HCT116 (cell line): ENCODE measurements around the gene OPCML. TPM values are rescaled to one million over a fixed set of nuclear protein-coding genes. Genes with fewer than 3 reads are reported as not detected.

Source experiments
- ATAC-seq: fragments of 200-7000 bp; cut with Tn5 transposase; 2 replicates; pipeline ENCODE4 v1.9.1; 2020; ENCODE audit warnings: mild to moderate bottlenecking, moderate library complexity
- BruUV-seq: library from RNA; stranded (reverse); fragments of 400-500 nt; replicated peaks from 2 replicates; lab custom pipeline; 2021; lab: Mats Ljungman, UMichigan
- CTCF ChIA-PET: fragments of 300-600 bp; sonication (Branson Sonifier 250); formaldehyde crosslinking; loops from one replicate; lab custom pipeline; 2021; ENCODE audit warnings: antibody characterized with exemption; lab: Charles Lee
- POLR2A ChIA-PET: fragments of 300-600, 350-600 bp; sonication (Branson Sonifier 250); formaldehyde crosslinking; loops from one replicate; lab custom pipeline; 2021; ENCODE audit warnings: antibody characterized with exemption; lab: Charles Lee
- RAD21 ChIA-PET, 2 experiments: fragments of 300-600 bp; sonication (Branson Sonifier 250); formaldehyde crosslinking; loops; one replicate each; lab custom pipeline; 2023; ENCODE audit warnings: low total read pairs in 2 of 2; ENCODE audit not compliant: uncharacterized antibody in 2 of 2, unreplicated experiment in 2 of 2, low non-redundant PET in 1 of 2; lab: Charles Lee
- DNase-seq: peaks from one replicate; pipeline ENCODE4 v3.0.0-alpha.2; 2010; ENCODE audit warnings: low read depth, low spot score
- H2AFZ ChIP-seq: fragments of 200-600 bp; shearing (Covaris generic), sonication (generic); 2 replicates; pipeline ENCODE4 v1.6.1; 2017; ENCODE audit warnings: low read depth, mixed run types, mixed read lengths, antibody characterized with exemption, low read length; ENCODE audit not compliant: poor library complexity, severe bottlenecking
- H3K27ac ChIP-seq: 2 replicates; pipeline ENCODE4 v1.5.1; 2012; ENCODE audit warnings: low read depth, low read length
- H3K27me3 ChIP-seq: fragments of 200-600 bp; sonication (generic); 2 replicates; pipeline ENCODE4 v1.6.1; 2016; ENCODE audit warnings: mixed run types, low read length, mixed read lengths; ENCODE audit not compliant: insufficient read depth
- H3K36me3 ChIP-seq, 2 experiments: fragments of 200-500 bp in 1 of 2; fragments of 200-600 bp in 1 of 2; sonication (Bioruptor generic) in 1 of 2; sonication (generic) in 1 of 2; 2 replicates each; pipeline versions ENCODE4 v1.5.1 to v1.6.1; 2014 to 2016; ENCODE audit warnings: low read length in 2 of 2, inconsistent platforms in 1 of 2, mixed read lengths in 1 of 2, mixed run types in 1 of 2; ENCODE audit not compliant: insufficient read depth in 2 of 2, control insufficient read depth in 1 of 2
- H3K4me1 ChIP-seq, 2 experiments: fragments of 200-600 bp in 1 of 2; sonication (generic) in 1 of 2; 2 replicates each; pipeline versions ENCODE4 v1.5.1 to v1.6.1; 2012 to 2017; ENCODE audit warnings: low read length in 2 of 2, inconsistent platforms in 1 of 2, mild to moderate bottlenecking in 1 of 2, mixed read lengths in 1 of 2, mixed run types in 1 of 2, moderate library complexity in 1 of 2; ENCODE audit not compliant: insufficient read depth in 2 of 2, control insufficient read depth in 1 of 2
- H3K4me2 ChIP-seq: fragments of 200-600 bp; sonication (generic); 2 replicates; pipeline ENCODE4 v1.6.1; 2017; ENCODE audit warnings: mixed run types, low read length, mixed read lengths
- H3K4me3 ChIP-seq, 2 experiments: fragments of 200-600 bp in 1 of 2; sonication (generic) in 1 of 2; replicated peaks in 1 of 2; 2 replicates each; pipeline ENCODE4 v1.5.1; 2011 to 2016; ENCODE audit warnings: low read length in 2 of 2, control low read depth in 1 of 2, low read depth in 1 of 2, mild to moderate bottlenecking in 1 of 2, mixed read lengths in 1 of 2, mixed run types in 1 of 2
- H3K79me2 ChIP-seq: fragments of 200-600 bp; sonication (generic); 2 replicates; pipeline ENCODE4 v1.6.1; 2017; ENCODE audit warnings: mild to moderate bottlenecking, mixed run types, low read length, moderate library complexity, mixed read lengths; ENCODE audit not compliant: insufficient read depth
- H3K9ac ChIP-seq: fragments of 200-600 bp; sonication (generic); 2 replicates; pipeline ENCODE4 v1.6.1; 2016; ENCODE audit warnings: low read length, mixed read lengths
- H3K9me2 ChIP-seq: fragments of 200-600 bp; sonication (generic), shearing (Covaris generic); 2 replicates; pipeline ENCODE4 v1.6.1; 2017; ENCODE audit warnings: mixed run types, mild to moderate bottlenecking, moderate library complexity; ENCODE audit not compliant: insufficient read depth
- H3K9me3 ChIP-seq, 2 experiments: fragments of 200-500 bp in 1 of 2; fragments of 200-600 bp in 1 of 2; sonication (Bioruptor generic) in 1 of 2; sonication (generic) in 1 of 2; 2 replicates each; pipeline ENCODE4 v1.6.1; 2014 to 2017; ENCODE audit warnings: low read length in 2 of 2, mixed read lengths in 2 of 2, inconsistent platforms in 1 of 2, low read depth in 1 of 2, mild to moderate bottlenecking in 1 of 2, mixed run types in 1 of 2, moderate library complexity in 1 of 2; ENCODE audit not compliant: control insufficient read depth in 1 of 2, insufficient read depth in 1 of 2
- H4K20me1 ChIP-seq: fragments of 200-600 bp; sonication (generic), shearing (Covaris generic); 2 replicates; pipeline ENCODE4 v1.6.1; 2017; ENCODE audit warnings: mixed run types, mild to moderate bottlenecking, moderate library complexity; ENCODE audit not compliant: insufficient read depth
- ATF3 ChIP-seq: IDR thresholded peaks from 2 replicates; pipeline ENCODE4 v1.6.1; 2012
- CEBPB ChIP-seq: IDR thresholded peaks from 2 replicates; pipeline ENCODE4 v1.6.1; 2012; ENCODE audit warnings: low read depth
- CTCF ChIP-seq, 3 experiments: fragments of 200-600 bp in 1 of 3; sonication (generic) in 1 of 3; IDR thresholded peaks in 2 of 3; conservative IDR thresholded peaks in 1 of 3; 2 replicates each; pipeline ENCODE4 v1.5.1; 2012 to 2017; ENCODE audit warnings: low read depth in 2 of 3, low read length in 2 of 3, antibody characterized with exemption in 1 of 3, borderline replicate concordance in 1 of 3, control low read depth in 1 of 3, mild to moderate bottlenecking in 1 of 3, mixed read lengths in 1 of 3, mixed run types in 1 of 3, moderate library complexity in 1 of 3; ENCODE audit not compliant: insufficient read depth in 1 of 3
- EGR1 ChIP-seq: IDR thresholded peaks from 2 replicates; pipeline ENCODE4 v1.6.1; 2012; ENCODE audit warnings: low read depth
- ELF1 ChIP-seq: IDR thresholded peaks from 2 replicates; pipeline ENCODE4 v1.6.1; 2012; ENCODE audit warnings: low read depth, borderline replicate concordance
- EZH2phosphoT487 ChIP-seq: fragments of 200-600 bp; IDR thresholded peaks from 2 replicates; pipeline ENCODE4 v1.6.1; 2018; ENCODE audit warnings: antibody characterized with exemption, borderline replicate concordance
- FOSL1 ChIP-seq: IDR thresholded peaks from 2 replicates; pipeline ENCODE4 v1.6.1; 2012; ENCODE audit warnings: low read depth
- POLR2A ChIP-seq: IDR thresholded peaks from 2 replicates; pipeline ENCODE4 v1.7.0; 2011; ENCODE audit warnings: borderline replicate concordance; ENCODE audit not compliant: insufficient read depth, insufficient read length; ENCODE audit errors: extremely low read depth
- POLR2AphosphoS5 ChIP-seq: IDR thresholded peaks from 2 replicates; pipeline ENCODE4 v1.6.1; 2011; ENCODE audit warnings: mild to moderate bottlenecking, low read depth, low read length, moderate library complexity
- RAD21 ChIP-seq: IDR thresholded peaks from 2 replicates; pipeline ENCODE4 v1.6.1; 2012; ENCODE audit warnings: low read depth, mild to moderate bottlenecking
- SIN3A ChIP-seq: IDR thresholded peaks from 2 replicates; pipeline ENCODE4 v1.6.1; 2012; ENCODE audit warnings: low read depth
- SRF ChIP-seq: IDR thresholded peaks from 2 replicates; pipeline ENCODE4 v1.6.1; 2012; ENCODE audit warnings: low read depth
- TCF7L2 ChIP-seq: IDR thresholded peaks from 2 replicates; pipeline ENCODE4 v1.7.0; 2011; ENCODE audit warnings: borderline replicate concordance, inconsistent platforms; ENCODE audit not compliant: insufficient read depth, insufficient read length; ENCODE audit errors: extremely low read depth
- ZBTB33 ChIP-seq: IDR thresholded peaks from 2 replicates; pipeline ENCODE4 v1.6.1; 2011; ENCODE audit warnings: mild to moderate bottlenecking, low read length, moderate library complexity; ENCODE audit not compliant: insufficient replicate concordance; ENCODE audit errors: extremely low read depth
- ZNF274 ChIP-seq: fragments of 200-500 bp; sonication (Bioruptor generic); IDR thresholded peaks from 2 replicates; pipeline ENCODE4 v1.6.1; 2014; ENCODE audit warnings: mild to moderate bottlenecking, low read depth, low read length, inconsistent platforms
- intact Hi-C: fragments of 100-400 bp; cut with micrococcal nuclease; formaldehyde crosslinking; loops from 2 replicates; pipeline ENCODE4 v1.10.0; 2022
- total RNA-seq: library from RNA; stranded (reverse); gene quantifications from one replicate; pipeline ENCODE4 v1.2.1, GENCODE V29; 2021; ENCODE audit not compliant: unreplicated experiment

OPCML gene
- total RNA-seq, 1 experiment from 2014 or later = not detected

- intact Hi-C loops = no loop called here
- ChIA-PET CTCF (no interaction called here), POLR2A (no interaction called here), RAD21 (no interaction called here)
- no TSS peak for BruUV-seq
- no peak overlapping the region for H3K4me2 ChIP-seq
- H3K9me3 ChIP-seq = peaks cover 10 to 31% of the 10 kb centered on the region in 2 experiments; a peak in 2 of 4 replicates
- no peaks in the 10 kb centered on the region for H4K20me1 ChIP-seq
- H3K27ac ChIP-seq = no peak overlapping the region
- no peak for ATAC-seq
- H3K9me2 ChIP-seq = no peaks in the 10 kb centered on the region
- H3K4me3 ChIP-seq = no peak overlapping the region
- H3K36me3 ChIP-seq = no peaks in the 10 kb centered on the region
- TF ChIP-seq SRF (no peak), ZNF274 (no peak), CEBPB (no peak), POLR2A (no peak), EGR1 (no peak), TCF7L2 (no peak), EZH2phosphoT487 (no peak), ELF1 (no peak), FOSL1 (no peak), POLR2AphosphoS5 (no peak), CTCF (IDR thresholded peaks at IDR 0.05 in 2 of 3, conservative IDR thresholded peaks at IDR 0.05 in 1 of 3; ENCODE audit: borderline replicate concordance in 1 of 3, insufficient read depth in 1 of 3, low read depth in 2 of 3, low read length in 2 of 3) (no peak), RAD21 (no peak), SIN3A (no peak), ATF3 (no peak), ZBTB33 (no peak)
- H3K79me2 ChIP-seq = no peaks in the 10 kb centered on the region
- DNase-seq = no peak
- H3K27me3 ChIP-seq = no peaks in the 10 kb centered on the region
- no peak overlapping the region for H2AFZ ChIP-seq
- no peaks in the 10 kb centered on the region for H3K4me1 ChIP-seq
- H3K9ac ChIP-seq = no peak overlapping the region
These were observed 789.4 kb downstream of the OPCML start for GRCh38 chr11:132742929-132743328.
